NT2/D1 (cell line): ENCODE results near the gene BIRC6.
"Not testable (repeated sequence)": the region's sequence is repeated elsewhere in the genome, so short reads cannot be mapped to it uniquely, and the experiment has no call there.

Source experiments
- DNase-seq: peaks from one replicate; pipeline ENCODE4 v3.0.0-alpha.2; 2011; ENCODE audit warnings: low read depth, low spot score
- H3K27me3 ChIP-seq: 2 replicates; pipeline ENCODE4 v1.6.0; 2011; ENCODE audit warnings: mild to moderate bottlenecking; ENCODE audit not compliant: insufficient read length, insufficient read depth
- H3K36me3 ChIP-seq: 2 replicates; pipeline ENCODE4 v1.6.1; 2011; ENCODE audit warnings: mild to moderate bottlenecking, low read length, mixed read lengths; ENCODE audit not compliant: insufficient read depth, insufficient read length
- H3K4me1 ChIP-seq: 2 replicates; pipeline ENCODE4 v1.5.1; 2011; ENCODE audit not compliant: insufficient read depth, insufficient read length
- H3K4me3 ChIP-seq: 2 replicates; pipeline ENCODE4 v1.5.1; 2011; ENCODE audit warnings: low read depth; ENCODE audit not compliant: insufficient read length
- H3K9ac ChIP-seq: 2 replicates; pipeline ENCODE4 v1.6.0; 2011; ENCODE audit warnings: low read depth; ENCODE audit not compliant: insufficient read length
- H3K9me3 ChIP-seq: 2 replicates; pipeline ENCODE4 v1.5.1; 2011; ENCODE audit warnings: mild to moderate bottlenecking, low read length; ENCODE audit not compliant: insufficient read depth
- SUZ12 ChIP-seq: IDR thresholded peaks from 2 replicates; pipeline ENCODE4 v1.6.1; 2011; ENCODE audit not compliant: insufficient read length, insufficient read depth; ENCODE audit errors: extremely low read depth
- YY1 ChIP-seq: IDR thresholded peaks from 2 replicates; pipeline ENCODE4 v1.6.1; 2011; ENCODE audit not compliant: insufficient read length, insufficient read depth
- ZNF274 ChIP-seq: IDR thresholded peaks from 2 replicates; pipeline ENCODE4 v1.6.1; 2011; ENCODE audit warnings: mild to moderate bottlenecking, low read depth, low read length

Gene BIRC6

GRCh38 chr2:32626639-32627221 lies 269.9 kb downstream of the BIRC6 start:
- no peaks in the 10 kb centered on the region for H3K9me3 ChIP-seq
- peaks cover 24% of the 10 kb centered on the region for H3K36me3 ChIP-seq
- no peak for DNase-seq
- peak overlapping the region; percentile 89 for H3K4me3 ChIP-seq
- no peaks in the 10 kb centered on the region for H3K4me1 ChIP-seq
- no peak for TF ChIP-seq YY1
- TF ChIP-seq ZNF274: no peak
- TF ChIP-seq SUZ12: no peak
- no peaks in the 10 kb centered on the region for H3K27me3 ChIP-seq
- H3K9ac ChIP-seq: no peak overlapping the region

- no peaks in the 10 kb centered on the region for H3K9me3 ChIP-seq
- H3K4me1 ChIP-seq: no peaks in the 10 kb centered on the region
- peak; percentile 48 for DNase-seq
- H3K27me3 ChIP-seq: no peaks in the 10 kb centered on the region
- H3K4me3 ChIP-seq: peak overlapping the region; percentile 89
- no peak for TF ChIP-seq ZNF274
- no peak for TF ChIP-seq SUZ12
- no peak for TF ChIP-seq YY1
- peaks cover 22% of the 10 kb centered on the region for H3K36me3 ChIP-seq
- peak overlapping the region; percentile 79 for H3K9ac ChIP-seq
Measured at GRCh38 chr2:32627441-32627813, 270.6 kb downstream of the BIRC6 start.

- no peaks in the 10 kb centered on the region for H3K9me3 ChIP-seq
- H3K9ac ChIP-seq: peak within 1 kb of the TSS; percentile 90
- no peak for TF ChIP-seq ZNF274
- TF ChIP-seq YY1: peak; percentile 88
- no peak for TF ChIP-seq SUZ12
- DNase-seq: peak; percentile 93
- no peaks in the 10 kb centered on the region for H3K4me1 ChIP-seq
- peaks cover 24% of the 10 kb centered on the region for H3K36me3 ChIP-seq
- no peaks in the 10 kb centered on the region for H3K27me3 ChIP-seq
- peak within 1 kb of the TSS; percentile 89 for H3K4me3 ChIP-seq
Measured at GRCh38 chr2:32627814-32628579, 271.2 kb downstream of the BIRC6 start, which contains the start of gene TTC27. Gene TTC27, plus strand, starts transcription at chr2:32628050. Its CDS starts 243 bp downstream, at chr2:32628293.

- H3K36me3 ChIP-seq: peaks cover 38% of the 10 kb centered on the region
- H3K4me1 ChIP-seq: no peaks in the 10 kb centered on the region
- H3K9me3 ChIP-seq: no peaks in the 10 kb centered on the region
- no peak overlapping the region for H3K9ac ChIP-seq
- DNase-seq: no peak
- H3K27me3 ChIP-seq: no peaks in the 10 kb centered on the region
- H3K4me3 ChIP-seq: no peak overlapping the region
- TF ChIP-seq YY1: no peak
- TF ChIP-seq ZNF274: no peak
- TF ChIP-seq SUZ12: no peak
Measured at GRCh38 chr2:32632089-32632488, 275.3 kb downstream of the BIRC6 start.

- no peak for DNase-seq
- Histone ChIP-seq H3K9me3 (no peaks in the 10 kb centered on the region), H3K4me3 (no peak overlapping the region), H3K36me3 (peaks cover 43% of the 10 kb centered on the region), H3K4me1 (no peaks in the 10 kb centered on the region), H3K9ac (no peak overlapping the region), H3K27me3 (no peaks in the 10 kb centered on the region)
- no peak for TF ChIP-seq SUZ12
- TF ChIP-seq YY1: no peak
- no peak for TF ChIP-seq ZNF274
Measured at GRCh38 chr2:32633040-32633439, 276.2 kb downstream of the BIRC6 start.

- not testable (repeated sequence) for H3K27me3 ChIP-seq, H3K9ac ChIP-seq, H3K4me1 ChIP-seq, DNase-seq, H3K4me3 ChIP-seq, H3K9me3 ChIP-seq
- peaks cover 40% of the 10 kb centered on the region for H3K36me3 ChIP-seq
Measured at GRCh38 chr2:32638548-32638947, 281.7 kb downstream of the BIRC6 start.

GRCh38 chr2:32641180-32641579 lies 284.4 kb downstream of the BIRC6 start:
- peaks cover 35% of the 10 kb centered on the region for H3K36me3 ChIP-seq
- no peaks in the 10 kb centered on the region for H3K27me3 ChIP-seq
- DNase-seq: no peak
- H3K4me1 ChIP-seq: no peaks in the 10 kb centered on the region
- no peak for TF ChIP-seq SUZ12
- no peak for TF ChIP-seq YY1
- TF ChIP-seq ZNF274: no peak
- H3K9me3 ChIP-seq: no peaks in the 10 kb centered on the region
- H3K4me3 ChIP-seq: no peak overlapping the region
- no peak overlapping the region for H3K9ac ChIP-seq
